ENCODE measurements around the gene CCDC192.

Gene CCDC192

DNA sequence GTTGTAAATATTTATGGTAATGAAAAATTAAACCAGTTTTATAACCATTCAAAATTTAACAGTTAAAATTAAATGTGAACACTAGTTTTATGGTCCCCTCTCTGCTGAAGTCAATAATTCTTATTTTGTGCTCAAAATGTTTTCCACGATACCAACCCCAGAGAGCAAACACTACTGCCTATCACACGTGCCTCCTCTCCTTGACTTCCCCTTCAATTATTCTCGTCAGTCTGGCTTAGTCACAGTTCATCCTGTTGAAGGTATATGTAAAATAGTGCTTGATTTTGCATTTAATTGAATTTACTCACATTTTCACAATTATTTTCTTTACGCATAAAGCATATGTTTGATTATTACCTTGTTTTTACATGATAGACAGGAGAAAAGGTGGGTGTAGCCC, 148.8 kb downstream of the CCDC192 start:
- no peak for DNase-seq

DNA sequence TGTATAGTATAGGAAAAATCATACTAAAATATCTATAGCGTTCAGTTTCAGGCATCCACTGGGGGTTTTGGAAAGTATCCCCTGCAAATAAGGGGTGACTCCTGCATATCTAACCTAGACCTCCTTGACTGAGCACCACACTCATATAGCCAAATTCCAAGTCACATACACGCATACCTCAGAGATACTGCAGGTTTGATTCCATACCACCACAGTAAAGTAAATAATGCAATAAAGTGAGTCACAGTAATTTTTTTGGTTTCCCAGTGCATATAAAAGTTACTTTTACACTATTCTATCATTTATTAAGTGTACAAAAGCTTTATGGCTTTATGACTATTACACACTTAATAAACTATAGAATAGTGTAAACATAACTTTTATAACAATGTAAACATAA, 151.3 kb downstream of the CCDC192 start:
- DNase-seq = no peak

DNA sequence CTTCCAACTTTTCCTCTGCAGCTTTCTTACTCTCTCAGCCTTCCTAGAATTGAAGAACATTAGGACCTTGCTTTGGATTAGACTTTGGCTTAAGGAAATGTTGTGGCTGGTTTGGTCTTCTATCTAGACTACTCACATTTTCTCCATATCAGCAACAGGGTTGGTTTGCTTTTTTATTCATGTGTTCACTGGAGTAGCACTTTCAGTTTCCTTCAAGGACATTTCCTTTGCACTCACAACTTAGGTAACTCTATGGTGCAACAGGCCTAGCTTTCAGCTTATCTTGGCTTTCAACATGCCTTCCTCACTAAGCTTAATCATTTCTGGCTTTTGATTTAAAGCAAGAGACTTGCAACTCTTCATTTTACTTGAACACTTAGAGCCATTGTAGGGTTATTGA, 153.1 kb downstream of the CCDC192 start:
- DNase-seq = no peak

DNA sequence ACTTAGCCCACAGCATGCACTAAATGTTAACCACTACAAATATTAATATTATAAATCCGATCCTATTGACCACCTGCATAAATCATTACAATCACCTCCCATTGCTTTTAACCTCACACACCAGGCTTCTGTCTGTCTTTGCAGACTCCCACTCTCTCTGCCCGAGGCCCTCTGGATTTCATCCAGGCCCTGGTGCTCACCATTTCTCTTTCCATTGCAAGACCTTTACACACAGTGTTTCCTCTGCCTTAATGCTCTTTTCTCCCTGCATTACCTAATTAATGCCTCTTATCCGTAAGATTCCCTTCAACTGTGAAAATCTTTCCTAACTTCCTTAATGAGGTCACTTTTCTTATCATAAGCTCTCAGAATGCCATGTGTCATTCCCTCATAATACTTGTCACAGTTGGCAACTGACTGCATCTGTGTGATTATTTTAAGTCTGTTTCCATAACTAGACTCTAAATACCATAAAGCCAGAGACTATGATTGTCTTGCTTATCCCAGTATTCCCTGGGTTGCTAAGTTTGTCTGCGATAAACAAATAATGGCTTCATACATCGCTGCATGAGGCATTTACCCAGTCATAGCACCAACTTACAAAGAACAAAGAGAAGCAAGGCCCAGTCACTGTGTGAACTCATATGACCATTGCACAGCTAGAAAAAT, 155.1 kb downstream of the CCDC192 start:
- no peak for DNase-seq

DNA sequence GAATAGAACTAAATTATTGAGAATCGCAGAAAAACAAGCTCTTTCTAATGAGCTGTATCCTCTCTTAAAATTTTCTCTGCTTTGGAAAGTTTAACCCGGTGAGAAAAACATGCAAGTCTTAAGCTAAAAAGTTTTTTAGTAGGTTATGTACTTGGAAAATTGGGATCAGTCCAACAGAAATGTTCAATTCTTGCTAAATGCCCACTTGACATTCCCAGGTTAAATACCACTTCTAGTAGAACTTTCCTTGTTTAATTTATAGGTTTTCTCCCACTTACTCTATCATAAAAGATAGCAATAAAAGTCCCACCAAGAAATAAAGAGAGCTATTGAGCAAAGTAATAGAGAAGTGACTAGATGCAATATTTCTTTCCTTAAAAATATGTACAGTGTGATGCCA, 157.1 kb downstream of the CCDC192 start:
- DNase-seq = no peak

- DNase-seq = no peak
These were observed 160.0 kb downstream of the CCDC192 start for GRCh38 chr5:127863161-127863560.

DNA sequence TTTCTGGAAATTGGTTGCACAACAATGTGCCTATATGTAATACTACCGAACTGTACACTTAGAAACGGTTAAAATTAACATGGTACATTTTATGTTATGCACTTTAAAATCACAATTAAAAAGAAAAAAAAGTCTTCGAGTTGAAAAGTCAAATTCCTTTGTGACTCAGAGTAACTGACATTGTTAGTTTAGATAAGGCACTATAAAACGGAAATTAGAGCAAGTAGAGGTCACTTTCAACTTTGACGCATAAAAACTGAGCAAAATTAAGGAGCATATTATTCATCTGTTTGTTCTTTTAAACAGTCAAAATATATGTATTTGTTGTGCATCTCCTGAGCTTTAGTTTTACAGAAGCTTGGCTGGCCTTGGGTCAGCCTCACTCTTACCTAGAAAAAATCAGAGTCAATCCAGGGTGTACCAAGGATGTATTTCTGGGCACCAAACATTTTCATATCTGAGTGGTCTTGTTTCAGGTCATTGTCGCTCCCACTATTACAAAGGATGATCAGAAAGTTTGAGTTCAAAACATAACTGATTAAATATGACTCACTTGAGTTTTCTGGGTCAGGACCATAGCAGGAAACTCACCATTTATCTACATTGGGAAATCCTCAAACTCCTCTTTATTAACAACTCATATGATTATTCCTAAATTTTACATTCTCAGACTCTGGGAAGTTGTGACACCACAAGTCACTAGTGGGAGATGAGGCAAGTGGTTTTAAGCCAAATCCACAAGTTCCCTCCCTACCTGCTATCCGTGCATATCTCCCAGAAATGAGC, 160.6 kb downstream of the CCDC192 start:
- DNase-seq = no peak

DNA sequence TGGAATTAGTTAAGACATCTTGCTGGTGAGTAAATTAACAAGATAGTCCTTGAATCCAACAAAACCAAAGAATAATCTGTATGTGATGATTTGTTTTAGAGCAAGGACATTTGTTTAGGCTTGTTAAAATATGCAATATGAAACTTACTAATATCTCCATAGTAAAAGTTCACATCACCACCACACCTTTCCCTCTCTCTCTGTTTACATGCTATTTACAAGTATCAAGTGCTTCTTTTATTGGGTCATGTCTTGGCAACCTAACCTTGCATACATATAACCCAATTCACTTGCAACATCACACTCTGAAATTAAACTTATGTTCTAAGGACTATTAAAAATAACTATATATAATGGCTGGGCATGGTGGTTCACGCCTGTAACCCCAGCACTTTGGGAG, 161.3 kb downstream of the CCDC192 start:
- DNase-seq = no peak

DNA sequence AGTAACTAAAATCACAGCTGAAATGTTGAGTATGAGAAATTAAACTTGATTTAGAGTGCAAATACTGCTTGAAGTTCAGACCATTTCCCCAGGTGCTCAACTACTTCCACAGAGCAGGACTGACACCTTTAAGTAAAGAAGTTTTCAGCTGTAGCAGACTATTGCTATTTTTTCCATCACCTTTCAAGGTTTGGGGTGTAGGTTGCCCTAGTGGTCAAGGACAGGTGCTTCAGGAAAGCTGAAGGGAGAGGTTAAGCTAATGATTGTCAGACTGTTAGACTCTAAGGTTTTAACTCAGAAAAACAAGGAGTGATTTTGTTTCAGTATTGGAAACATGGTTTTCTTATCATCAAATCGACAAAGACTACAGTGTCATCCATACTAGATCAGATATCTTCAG, 162.1 kb downstream of the CCDC192 start:
- DNase-seq = no peak

GRCh38 chr5:127867022-127867783, 164.0 kb downstream of the CCDC192 start:
- DNase-seq = no peak

DNA sequence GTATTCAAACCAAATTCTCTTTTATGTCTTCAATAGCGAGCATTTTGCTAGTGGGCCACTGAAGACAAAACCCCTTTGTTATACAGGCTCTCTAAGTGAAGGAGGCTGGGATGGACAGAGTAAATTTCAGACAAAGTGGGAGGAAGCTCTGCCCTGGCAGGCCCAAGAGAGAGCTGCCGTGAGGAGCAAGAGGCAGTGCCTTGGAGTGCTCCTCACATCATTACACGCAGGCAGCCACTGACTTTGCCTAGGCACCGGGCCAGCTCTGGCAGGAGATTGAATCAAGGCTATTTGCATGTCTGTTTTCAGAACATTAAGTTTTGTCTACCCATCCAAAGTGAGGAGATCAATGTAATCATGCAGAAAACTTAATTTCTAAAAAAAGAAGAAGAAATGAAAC, 167.7 kb downstream of the CCDC192 start:
- DNase-seq = no peak

DNA sequence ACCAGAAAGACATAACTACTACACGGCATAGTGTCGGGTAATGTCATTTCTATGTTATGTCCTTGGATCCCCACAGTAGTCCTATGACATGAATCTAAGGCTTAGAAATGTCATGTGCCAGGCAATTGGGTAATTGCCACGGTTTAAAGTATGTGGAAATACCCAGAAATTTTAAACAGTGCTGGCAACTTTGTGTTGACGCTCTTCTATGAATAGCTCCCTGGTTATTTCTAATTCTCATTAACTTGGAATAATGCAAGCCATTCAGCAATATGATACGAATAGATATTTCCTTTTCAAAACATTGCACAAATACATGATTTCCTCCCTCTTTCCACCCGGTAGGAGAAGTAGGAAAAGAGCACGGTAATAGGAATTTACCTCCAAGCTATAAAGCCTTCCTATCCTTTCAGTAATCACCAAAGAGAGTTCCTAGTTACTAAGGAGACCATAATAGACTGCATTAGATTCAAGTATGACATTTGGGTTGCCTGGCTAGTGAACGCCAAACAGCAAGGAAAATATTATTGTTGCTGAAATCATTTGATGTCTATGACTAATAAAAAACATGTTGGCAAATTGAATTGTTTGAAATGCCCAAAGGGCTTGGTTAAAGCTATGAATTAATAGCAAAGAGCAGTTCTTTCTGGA, 168.4 kb downstream of the CCDC192 start:
- no peak for DNase-seq

DNA sequence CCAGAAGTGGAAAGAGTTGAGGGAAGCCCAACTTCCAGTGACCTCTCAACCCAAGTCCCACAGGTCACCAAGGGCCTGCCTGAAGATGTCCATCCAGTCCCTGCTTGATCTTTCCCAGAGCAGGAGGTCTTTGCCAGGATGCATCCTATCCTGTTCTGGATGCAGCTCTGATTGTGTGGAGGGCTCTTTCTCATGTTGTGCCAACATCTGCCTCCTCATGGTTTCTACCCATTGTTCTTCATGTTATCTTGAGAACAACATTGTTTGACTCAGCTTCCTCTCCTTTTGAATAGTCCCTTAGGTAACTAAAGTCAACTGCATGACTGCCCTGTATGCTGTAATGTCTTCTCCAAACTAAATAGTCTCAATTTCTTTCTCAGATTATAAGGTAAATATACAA, 169.3 kb downstream of the CCDC192 start:
- DNase-seq = no peak

DNA sequence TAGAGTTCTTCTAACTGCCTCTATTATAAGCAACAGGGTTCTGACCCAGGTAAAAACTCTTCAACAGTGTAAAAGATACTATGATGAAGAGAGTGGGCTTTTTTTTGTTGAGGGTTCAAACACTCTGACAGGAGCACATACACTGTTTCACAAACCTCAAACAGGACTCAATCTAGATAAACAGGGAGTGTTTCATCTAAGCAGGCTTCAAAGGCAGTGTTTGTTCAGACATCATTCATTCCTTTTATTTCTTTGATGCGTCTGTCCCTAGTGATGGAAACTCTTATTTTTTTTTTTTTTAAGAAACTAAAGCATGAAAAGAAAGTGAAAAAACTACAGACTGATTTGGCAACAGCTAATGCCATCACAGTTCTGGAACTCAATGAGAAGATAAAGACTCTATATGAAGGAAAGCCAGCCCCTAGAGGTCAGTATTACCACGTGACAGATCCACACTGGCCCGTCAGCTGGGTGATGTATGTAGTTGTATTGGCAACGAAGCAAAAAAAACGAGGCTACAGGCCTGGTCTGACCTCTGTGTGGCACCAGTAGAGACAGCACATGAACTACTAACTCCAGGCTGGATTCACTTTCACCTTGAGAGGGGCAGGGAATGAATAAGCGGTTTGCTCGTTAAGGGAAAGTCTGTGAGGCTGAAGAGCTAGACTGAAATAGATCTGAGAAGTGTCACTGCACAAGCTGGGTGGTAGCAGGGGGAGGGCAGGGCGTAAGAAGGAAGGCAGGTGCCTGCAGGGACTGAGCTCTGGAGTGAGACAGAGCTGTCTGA, 172.2 kb downstream of the CCDC192 start:
- no peak for DNase-seq

GRCh38 chr5:127876384-127876783, 173.2 kb downstream of the CCDC192 start:
- no peak for DNase-seq

- DNase-seq = no peak
These were observed 175.1 kb downstream of the CCDC192 start for GRCh38 chr5:127878174-127878750.

DNA sequence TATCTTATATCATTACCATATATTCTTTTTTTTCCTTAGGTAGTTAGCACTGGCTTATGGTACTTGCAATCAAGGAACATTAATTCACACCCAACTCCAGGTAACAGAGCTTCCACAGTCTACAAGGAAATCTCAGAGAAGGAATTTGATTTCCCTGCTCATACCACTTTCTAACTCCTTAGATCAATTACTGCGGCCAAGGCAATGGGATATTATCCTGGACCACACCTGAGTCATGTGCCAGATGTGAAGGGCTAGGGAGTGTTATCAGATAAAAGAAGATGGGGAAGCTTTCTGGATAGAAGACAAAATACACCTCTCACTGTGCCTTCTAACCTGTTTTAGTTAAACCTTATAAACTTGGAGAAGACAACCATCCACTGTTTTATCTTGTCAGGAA, 181.2 kb downstream of the CCDC192 start:
- no peak for DNase-seq

DNA sequence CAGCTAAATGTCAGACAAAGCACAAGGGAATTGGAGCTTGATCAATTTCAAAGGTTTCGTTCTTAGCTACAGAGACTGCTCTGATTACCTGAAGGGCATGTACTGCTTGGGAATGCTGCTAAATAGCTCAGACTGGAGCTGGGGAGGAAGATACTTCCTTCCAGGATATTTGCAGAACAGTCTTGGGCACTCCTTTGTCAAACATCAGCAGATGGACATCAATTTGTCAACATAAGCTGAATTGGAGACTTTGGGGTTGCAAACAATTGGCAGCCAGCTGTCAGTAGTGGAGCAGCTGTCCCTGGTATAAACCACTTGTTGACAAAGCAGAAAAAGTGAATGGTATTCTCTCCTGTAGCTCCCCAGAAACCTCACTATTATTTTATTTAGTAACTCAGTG, 182.0 kb downstream of the CCDC192 start:
- DNase-seq = no peak

DNA sequence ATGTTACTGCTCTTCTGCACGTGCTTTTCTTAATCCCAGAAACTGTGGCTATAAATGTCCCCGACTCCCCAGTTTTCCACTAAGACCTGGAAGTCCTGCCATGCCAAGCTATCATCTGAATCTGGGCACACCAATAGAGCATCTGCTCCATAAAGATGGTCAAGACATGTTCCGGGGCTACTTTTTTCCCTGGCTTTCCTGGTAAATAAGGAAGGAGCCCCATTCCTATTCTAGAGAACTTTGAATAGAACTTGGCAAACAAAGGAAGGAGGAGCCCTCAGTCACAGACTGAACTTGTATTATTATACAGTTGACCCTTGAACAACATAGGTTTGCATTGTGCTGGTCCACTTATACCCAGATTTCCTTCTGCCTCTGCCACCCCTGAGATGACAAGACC, 182.9 kb downstream of the CCDC192 start:
- no peak for DNase-seq

DNA sequence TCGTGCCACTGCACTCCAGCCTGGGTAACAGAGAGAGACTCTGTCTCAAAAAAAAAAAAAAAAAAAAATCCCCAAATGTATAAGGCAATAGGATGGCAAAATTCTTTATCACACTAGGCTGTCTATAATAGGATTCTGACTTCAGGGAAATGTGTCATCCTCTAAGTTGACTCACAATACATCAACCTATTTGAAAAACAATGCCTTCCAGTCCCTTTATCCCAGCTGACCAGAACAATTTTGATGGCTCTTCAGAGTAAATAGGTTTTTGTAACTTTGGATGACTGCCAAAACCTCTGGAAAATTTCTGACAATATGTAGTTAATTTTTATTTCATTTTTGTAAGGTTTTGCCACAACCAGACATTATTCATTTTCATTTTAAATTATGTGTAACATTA, 184.1 kb downstream of the CCDC192 start:
- DNase-seq = no peak

GRCh38 chr5:127891942-127892341, 188.8 kb downstream of the CCDC192 start:
- no peak for DNase-seq
